Thoracic aorta (tissue), 2 donors: ENCODE data around the gene COL25A1. TPM values are rescaled to one million over a fixed set of nuclear protein-coding genes. Genes with fewer than 3 reads are reported as not detected.

Experiments
- ATAC-seq: fragments of 150-250 bp; one replicate; pipeline ENCODE4 v1.8.0; 2017; ENCODE audit warnings: low read depth; ENCODE audit not compliant: insufficient number of reproducible peaks, low FRiP score
- DNase-seq: peaks from one replicate; pipeline ENCODE4 v3.0.0-alpha.2; 2020; ENCODE audit warnings: low spot score
- H3K27ac ChIP-seq, 2 donors: fragments of 200-600 bp; sonication (generic); 1 replicate in 1 of 2; 2 replicates in 1 of 2; pipeline ENCODE4 v1.5.1; 2016; ENCODE audit warnings: mild to moderate bottlenecking in 2 of 2, moderate library complexity in 2 of 2
- H3K27me3 ChIP-seq: fragments of 200-600 bp; sonication (generic); replicated peaks from 2 replicates; pipeline ENCODE4 v1.6.0; 2016; ENCODE audit warnings: mild to moderate bottlenecking; ENCODE audit not compliant: insufficient read depth
- H3K36me3 ChIP-seq: fragments of 200-600 bp; sonication (generic); one replicate; pipeline ENCODE4 v1.5.1; 2016
- H3K4me1 ChIP-seq, 2 donors: fragments of 200-600 bp; sonication (generic); 1 replicate in 1 of 2; 2 replicates in 1 of 2; pipeline versions ENCODE4 v1.5.1 to v1.6.0; 2016; ENCODE audit warnings: low read depth in 2 of 2, mild to moderate bottlenecking in 1 of 2; ENCODE audit not compliant: control insufficient read depth in 1 of 2
- H3K4me3 ChIP-seq: fragments of 200-600 bp; sonication (generic); 2 replicates; pipeline ENCODE4 v1.5.1; 2016; ENCODE audit warnings: mild to moderate bottlenecking
- H3K9me3 ChIP-seq: fragments of 200-600 bp; sonication (generic); 2 replicates; pipeline ENCODE4 v1.5.1; 2016
- CTCF ChIP-seq: fragments of 200-600 bp; sonication (generic); IDR thresholded peaks from one replicate; pipeline ENCODE4 v1.5.1; 2019; ENCODE audit warnings: antibody characterized with exemption
- total RNA-seq, 2 donors: library from RNA; depleted of rRNA; stranded (reverse); fragments of >200 nt; gene quantifications; one replicate each; pipeline versions ENCODE4 v1.1.0 to v1.2.3, GENCODE V29; 2016

Gene COL25A1
- total RNA-seq, 2 donors from 2014 or later: 0.42 to 0.81 TPM

GRCh38 chr4:108901291-108901690, 401.2 kb downstream of the COL25A1 start:
- Histone ChIP-seq H3K27ac (no peak overlapping the region), H3K4me1 (no peaks in the 10 kb centered on the region), H3K36me3 (no peaks in the 10 kb centered on the region), H3K4me3 (no peak overlapping the region), H3K9me3 (no peaks in the 10 kb centered on the region), H3K27me3 (no peaks in the 10 kb centered on the region)
- no peak for TF ChIP-seq CTCF
- ATAC-seq (no peak), DNase-seq (no peak)

GRCh38 chr4:108900018-108900580, 402.4 kb downstream of the COL25A1 start:
- Histone ChIP-seq H3K4me1 (no peaks in the 10 kb centered on the region), H3K4me3 (no peak overlapping the region), H3K27ac (no peak overlapping the region), H3K36me3 (no peaks in the 10 kb centered on the region), H3K9me3 (no peaks in the 10 kb centered on the region), H3K27me3 (no peaks in the 10 kb centered on the region)
- ATAC-seq (no peak), DNase-seq (no peak)
- no peak for TF ChIP-seq CTCF

GRCh38 chr4:108893468-108893867, 409.0 kb downstream of the COL25A1 start:
- H3K27me3 ChIP-seq: no peaks in the 10 kb centered on the region
- no peaks in the 10 kb centered on the region for H3K9me3 ChIP-seq
- H3K4me3 ChIP-seq: no peak overlapping the region
- ATAC-seq (no peak), DNase-seq (no peak)
- H3K36me3 ChIP-seq: no peaks in the 10 kb centered on the region
- H3K27ac ChIP-seq: no peak overlapping the region
- TF ChIP-seq CTCF: no peak
- no peaks in the 10 kb centered on the region for H3K4me1 ChIP-seq

- Histone ChIP-seq H3K27me3 (no peaks in the 10 kb centered on the region), H3K4me3 (no peak overlapping the region), H3K4me1 (no peaks in the 10 kb centered on the region), H3K27ac (no peak overlapping the region), H3K36me3 (no peaks in the 10 kb centered on the region), H3K9me3 (no peaks in the 10 kb centered on the region)
- ATAC-seq (no peak), DNase-seq (no peak)
- no peak for TF ChIP-seq CTCF
These were observed 410.4 kb downstream of the COL25A1 start for GRCh38 chr4:108891896-108892590.

GRCh38 chr4:108890484-108890881, 412.0 kb downstream of the COL25A1 start:
- no peaks in the 10 kb centered on the region for H3K36me3 ChIP-seq
- no peak for ATAC-seq
- no peak for TF ChIP-seq CTCF
- DNase-seq: no peak
- H3K9me3 ChIP-seq: no peaks in the 10 kb centered on the region
- no peak overlapping the region for H3K27ac ChIP-seq
- no peaks in the 10 kb centered on the region for H3K27me3 ChIP-seq
- H3K4me1 ChIP-seq: no peaks in the 10 kb centered on the region
- no peak overlapping the region for H3K4me3 ChIP-seq
